GM21367 (cell line): ENCODE data around the gene MFSD1.

Experiments used
- ATAC-seq: cut with Tn5 transposase; IDR thresholded peaks from one replicate; pipeline ENCODE4 v1.9.1; 2021; ENCODE audit not compliant: unreplicated experiment

MFSD1 gene

GRCh38 chr3:158809642-158810041 lies 7.8 kb downstream of the MFSD1 start:
- no peak for ATAC-seq

- no peak for ATAC-seq
Measured at GRCh38 chr3:158810823-158811724, 9.2 kb downstream of the MFSD1 start.

DNA sequence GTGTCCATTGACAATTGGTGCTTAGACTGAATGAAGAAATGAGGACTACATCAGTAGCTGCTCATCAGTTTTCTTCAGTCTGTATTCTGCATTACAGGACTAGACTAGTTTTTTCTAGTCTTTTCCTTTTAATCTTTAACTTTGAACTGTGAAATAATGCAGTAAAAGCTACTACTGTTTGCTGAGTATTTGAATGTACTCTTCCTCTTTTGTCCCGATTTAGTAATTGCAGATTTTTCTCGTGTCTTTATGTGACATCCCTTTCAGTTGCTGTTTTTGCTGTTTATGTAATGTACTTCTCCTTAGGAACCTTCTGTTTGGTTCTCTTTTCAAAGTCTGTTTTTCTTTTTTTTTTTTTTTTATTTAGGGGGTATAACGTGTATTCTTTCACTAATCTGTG lies 17.4 kb downstream of the MFSD1 start:
- ATAC-seq: no peak

DNA sequence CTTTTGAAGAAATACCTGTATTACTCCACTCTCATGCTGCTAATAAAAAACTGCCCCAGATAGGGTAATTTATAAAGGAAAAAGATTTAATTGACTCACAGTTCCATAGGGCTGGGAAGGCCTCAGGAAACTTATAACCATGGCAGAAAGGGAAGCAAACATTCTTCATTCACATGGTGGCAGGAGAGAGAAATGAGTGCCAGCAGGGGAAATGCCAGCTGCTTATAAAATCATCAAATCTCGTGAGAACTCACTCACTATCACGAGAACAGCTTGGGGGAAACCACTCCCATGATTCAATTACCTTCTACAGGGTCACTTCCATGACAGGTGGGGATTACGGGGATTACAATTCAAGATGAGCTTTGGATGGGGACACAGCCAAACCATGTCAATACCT lies 18.7 kb downstream of the MFSD1 start:
- no peak for ATAC-seq

DNA sequence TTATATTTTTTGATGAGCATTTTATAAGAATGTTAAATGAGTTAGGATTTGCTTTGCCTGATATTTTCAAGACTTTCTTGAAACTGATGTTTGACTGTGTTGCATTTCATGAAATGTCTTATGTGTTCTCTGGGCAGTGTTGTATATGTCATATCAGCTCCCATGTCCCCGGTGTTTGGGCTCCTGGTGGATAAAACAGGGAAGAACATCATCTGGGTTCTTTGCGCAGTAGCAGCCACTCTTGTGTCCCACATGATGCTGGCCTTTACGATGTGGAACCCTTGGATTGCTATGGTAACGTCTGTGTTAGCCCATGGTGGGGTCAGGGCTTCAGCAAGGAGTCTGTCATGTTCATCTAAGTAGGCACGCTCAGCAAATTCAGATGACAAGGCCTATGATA lies 20.0 kb downstream of the MFSD1 start:
- ATAC-seq: no peak

- no peak for ATAC-seq
Measured at GRCh38 chr3:158823426-158823825, 21.6 kb downstream of the MFSD1 start.

- no peak for ATAC-seq
Measured at GRCh38 chr3:158827773-158828172, 25.9 kb downstream of the MFSD1 start.

DNA sequence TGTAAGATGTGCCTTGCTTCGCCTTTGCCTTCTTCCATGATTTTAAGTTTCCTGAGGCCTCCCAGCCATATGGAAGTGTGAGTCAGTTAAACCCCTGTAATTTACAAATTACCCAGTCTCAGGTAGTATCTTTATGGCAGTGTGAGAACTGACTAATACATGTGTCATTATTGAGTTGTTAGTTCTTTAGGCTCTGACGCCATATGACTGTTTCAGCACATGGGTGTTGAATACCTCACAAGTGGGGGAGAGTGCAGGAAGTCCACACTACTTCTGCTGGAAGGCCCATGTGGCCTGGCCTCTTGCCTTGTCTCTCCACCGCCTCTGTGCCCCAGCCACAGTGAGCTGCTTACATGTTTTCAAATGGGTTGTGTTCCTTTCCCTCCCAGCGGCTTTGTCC lies 28.5 kb downstream of the MFSD1 start:
- no peak for ATAC-seq

DNA sequence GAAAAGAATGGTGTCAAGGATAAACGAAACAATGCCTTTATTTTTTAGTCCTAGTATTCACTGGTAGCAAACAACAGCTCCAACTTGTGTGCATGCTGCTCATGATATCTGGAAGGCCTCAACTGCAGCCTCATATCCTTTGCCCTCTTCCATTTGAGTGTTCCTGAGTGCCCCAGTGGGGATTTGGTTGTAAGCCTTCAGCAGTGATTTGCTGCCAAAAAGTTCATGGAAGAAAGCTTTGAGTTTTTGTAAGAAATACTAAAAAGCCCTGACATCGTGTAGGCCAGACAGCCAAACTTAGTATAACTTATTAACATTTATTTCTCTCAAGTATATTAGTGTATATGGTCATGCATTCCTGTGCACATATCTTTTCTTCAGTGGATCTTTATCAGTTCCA lies 30.0 kb downstream of the MFSD1 start:
- no peak for ATAC-seq

- no peak for ATAC-seq
Measured at GRCh38 chr3:158835631-158836030, 33.8 kb downstream of the MFSD1 start.

DNA sequence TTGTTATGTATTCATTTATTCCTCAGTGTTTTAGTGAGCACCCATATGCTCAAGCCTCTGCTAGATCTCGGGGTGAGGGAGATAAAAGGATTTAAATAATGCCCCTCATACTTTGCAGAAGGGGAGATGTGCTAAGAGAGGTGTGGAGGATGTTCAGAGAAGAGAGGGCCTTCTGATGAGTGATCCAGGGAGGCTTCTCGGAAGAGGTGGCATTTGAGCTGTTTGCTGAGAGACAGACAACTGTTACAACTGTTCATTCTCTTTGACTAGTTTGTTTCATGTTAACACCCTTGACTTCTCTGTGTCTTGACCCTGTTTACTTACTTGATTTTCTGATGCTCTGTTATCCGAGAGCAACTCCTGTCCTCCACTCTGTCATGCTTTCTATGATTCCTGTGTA lies 34.5 kb downstream of the MFSD1 start:
- ATAC-seq: no peak

GRCh38 chr3:158837240-158837639 lies 35.4 kb downstream of the MFSD1 start:
- ATAC-seq: no peak

GRCh38 chr3:158839966-158840365 lies 38.1 kb downstream of the MFSD1 start:
- no peak for ATAC-seq

DNA sequence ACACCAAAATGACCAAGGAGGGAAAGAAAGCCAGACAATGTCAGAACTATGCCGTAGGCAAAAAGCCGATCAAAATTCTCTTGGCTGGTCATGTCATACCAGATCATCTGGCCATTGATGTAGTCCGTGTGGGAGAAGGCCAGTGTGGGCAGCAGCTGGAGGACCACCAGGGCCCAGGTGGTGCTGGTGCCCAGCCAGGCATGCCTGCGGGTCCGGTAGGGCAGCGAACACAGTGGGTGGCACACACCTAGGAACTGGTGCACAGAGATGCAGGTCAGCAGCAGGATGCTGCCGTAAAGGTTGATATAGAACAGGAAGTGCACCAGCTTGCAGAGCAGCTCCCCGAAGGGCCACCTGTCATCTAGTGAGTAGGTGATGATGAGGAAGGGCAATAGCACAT lies 39.5 kb downstream of the MFSD1 start:
- ATAC-seq: no peak

GRCh38 chr3:158842976-158843375 lies 41.1 kb downstream of the MFSD1 start:
- ATAC-seq: no peak

- ATAC-seq: no peak
Measured at GRCh38 chr3:158845765-158846350, 44.0 kb downstream of the MFSD1 start.

GRCh38 chr3:158846803-158847451 lies 45.1 kb downstream of the MFSD1 start:
- ATAC-seq: peak; percentile 91

- peak; percentile 15 for ATAC-seq
Measured at GRCh38 chr3:158847452-158847821, 45.6 kb downstream of the MFSD1 start.

- no peak for ATAC-seq
Measured at GRCh38 chr3:158847885-158848284, 46.0 kb downstream of the MFSD1 start.

GRCh38 chr3:158849757-158850156 lies 47.9 kb downstream of the MFSD1 start:
- ATAC-seq: no peak

- ATAC-seq: no peak
Measured at GRCh38 chr3:158859362-158859761, 57.5 kb downstream of the MFSD1 start.

DNA sequence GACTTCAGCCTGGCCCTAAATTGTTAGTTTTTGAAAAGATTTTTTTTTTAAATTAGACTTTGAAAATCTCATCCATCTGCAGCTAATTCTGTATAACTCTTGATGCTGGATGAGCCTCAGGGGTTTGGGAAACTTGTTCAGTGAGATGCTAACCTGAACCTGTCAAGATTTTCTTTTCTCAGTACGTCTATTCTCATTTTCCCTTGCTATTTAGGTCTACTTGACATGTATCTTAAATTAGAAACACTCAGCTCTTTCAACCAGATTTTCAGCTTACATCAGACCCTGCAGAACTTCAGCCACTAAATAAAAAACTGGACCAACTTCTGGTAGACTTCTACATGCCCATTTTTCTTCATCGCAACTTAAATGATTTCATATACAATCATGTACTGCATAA lies 61.4 kb downstream of the MFSD1 start:
- ATAC-seq: peak; percentile 52
